ENCODE measurements around the gene ZNF740.

ZNF740 gene

DNA sequence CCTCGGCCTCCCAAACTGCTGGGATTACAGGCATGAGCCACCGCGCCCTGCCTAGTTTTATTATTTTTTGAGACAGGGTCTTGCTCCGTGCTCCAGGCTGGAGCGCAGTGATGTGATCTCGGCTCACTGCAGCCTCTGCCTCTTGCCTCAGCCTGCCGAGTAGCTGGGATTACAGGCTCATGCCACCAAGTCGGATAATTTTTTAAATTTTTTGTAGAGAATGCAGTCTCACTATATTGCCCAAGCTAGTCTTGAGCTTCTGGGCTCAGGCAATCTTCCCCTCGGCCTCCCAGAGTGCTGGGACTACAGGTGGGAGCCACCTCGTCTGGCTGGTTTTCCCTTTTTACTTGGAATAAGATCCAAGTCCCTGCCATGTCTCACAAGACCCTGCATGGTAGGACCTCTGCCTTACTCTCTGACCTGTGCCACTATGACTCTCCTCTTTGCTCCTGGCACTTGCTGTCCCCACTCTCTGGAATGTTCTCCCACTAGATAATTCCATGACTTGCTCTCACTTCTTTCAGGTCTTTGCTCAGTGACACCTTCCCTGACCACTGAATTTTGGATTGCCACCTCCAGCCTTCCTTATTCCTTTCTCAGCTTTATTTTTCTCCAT lies 59.2 kb downstream of the ZNF740 start:
- no peak overlapping the region for H3K27ac ChIP-seq (ENCODE audit: low read depth, low read length)
- no peaks in the 10 kb centered on the region for H3K9me3 ChIP-seq (ENCODE audit: control insufficient read depth, insufficient read depth, low read length)
- no peak overlapping the region for H3K9ac ChIP-seq (ENCODE audit: low read depth, low read length)
- no peaks in the 10 kb centered on the region for H3K36me3 ChIP-seq (ENCODE audit: control insufficient read depth, insufficient read depth, low read length)
- H3K4me3 ChIP-seq (ENCODE audit: low read depth, low read length) = no peak overlapping the region
- H3K4me1 ChIP-seq (ENCODE audit: control insufficient read depth, insufficient read depth, low read length) = peaks cover 41% of the 10 kb centered on the region
- no peaks in the 10 kb centered on the region; the same call in 1 of the 2 replicates for H3K27me3 ChIP-seq (ENCODE audit: control insufficient read depth, insufficient read depth, low read length)

GRCh38 chr12:53241623-53242412 lies 61.3 kb downstream of the ZNF740 start:
- no peak overlapping the region for H3K27ac ChIP-seq (ENCODE audit: low read depth, low read length)
- H3K9ac ChIP-seq (ENCODE audit: low read depth, low read length) = no peak overlapping the region
- no peaks in the 10 kb centered on the region for H3K36me3 ChIP-seq (ENCODE audit: control insufficient read depth, insufficient read depth, low read length)
- H3K4me3 ChIP-seq (ENCODE audit: low read depth, low read length) = no peak overlapping the region
- no peaks in the 10 kb centered on the region; the same call in 1 of the 2 replicates for H3K27me3 ChIP-seq (ENCODE audit: control insufficient read depth, insufficient read depth, low read length)
- H3K9me3 ChIP-seq (ENCODE audit: control insufficient read depth, insufficient read depth, low read length) = no peaks in the 10 kb centered on the region
- peaks cover 21% of the 10 kb centered on the region for H3K4me1 ChIP-seq (ENCODE audit: control insufficient read depth, insufficient read depth, low read length)

GRCh38 chr12:53244337-53244736 lies 63.8 kb downstream of the ZNF740 start:
- Histone ChIP-seq H3K4me1 (ENCODE audit: control insufficient read depth, insufficient read depth, low read length) (peaks cover 21% of the 10 kb centered on the region), H3K27ac (ENCODE audit: low read depth, low read length) (no peak overlapping the region), H3K9ac (ENCODE audit: low read depth, low read length) (no peak overlapping the region), H3K4me3 (ENCODE audit: low read depth, low read length) (no peak overlapping the region), H3K36me3 (ENCODE audit: control insufficient read depth, insufficient read depth, low read length) (no peaks in the 10 kb centered on the region), H3K27me3 (ENCODE audit: control insufficient read depth, insufficient read depth, low read length) (no peaks in the 10 kb centered on the region; the same call in 1 of the 2 replicates), H3K9me3 (ENCODE audit: control insufficient read depth, insufficient read depth, low read length) (no peaks in the 10 kb centered on the region)

Measured in HUES48 (cell line).